Measurements from ENCODE around the gene SLC6A1.

- TF ChIP-seq CTCF (IDR thresholded peaks at IDR 0.05): no peak
- no peak for TF ChIP-seq POLR2A (IDR thresholded peaks at IDR 0.05; ENCODE audit: low read depth)
- TF ChIP-seq EP300 (IDR thresholded peaks at IDR 0.05): no peak
- no peak for TF ChIP-seq POLR2AphosphoS5 (IDR thresholded peaks at IDR 0.05)
Observed at GRCh38 chr3:11072631-11073030, 80.1 kb downstream of the SLC6A1 start.
